Fibroblast of skin of left biceps (primary cell): ENCODE measurements around the gene MALT1.
"Not testable (repeated sequence)": the region's sequence is repeated elsewhere in the genome, so short reads cannot be mapped to it uniquely, and the experiment has no call there.

Experiments used
- DNase-seq, 2 experiments: peaks; one replicate each; pipeline ENCODE4 v3.0.0-alpha.2; 2013; ENCODE audit warnings: low read depth in 2 of 2

The MALT1 gene

DNA sequence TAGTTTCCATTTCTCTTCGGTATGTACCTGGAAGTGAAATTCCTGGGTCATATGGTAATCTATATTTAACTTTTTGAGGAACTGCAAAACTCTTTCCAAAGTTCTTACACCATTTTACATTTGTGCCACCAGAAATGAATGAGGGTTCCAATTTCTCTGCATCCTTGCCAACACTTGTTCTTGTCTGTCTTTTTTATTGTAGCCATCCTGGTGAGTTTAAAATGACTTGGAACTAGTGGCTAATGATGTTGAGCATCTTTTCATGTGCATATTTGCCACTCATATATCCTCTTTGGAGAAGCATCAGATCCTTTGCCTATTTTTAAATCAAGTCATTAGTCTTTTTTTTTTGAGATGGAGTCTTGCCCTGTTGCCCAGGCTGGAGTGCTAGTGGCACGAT is 59.4 kb downstream of the MALT1 start:
- DNase-seq, result no peak

DNA sequence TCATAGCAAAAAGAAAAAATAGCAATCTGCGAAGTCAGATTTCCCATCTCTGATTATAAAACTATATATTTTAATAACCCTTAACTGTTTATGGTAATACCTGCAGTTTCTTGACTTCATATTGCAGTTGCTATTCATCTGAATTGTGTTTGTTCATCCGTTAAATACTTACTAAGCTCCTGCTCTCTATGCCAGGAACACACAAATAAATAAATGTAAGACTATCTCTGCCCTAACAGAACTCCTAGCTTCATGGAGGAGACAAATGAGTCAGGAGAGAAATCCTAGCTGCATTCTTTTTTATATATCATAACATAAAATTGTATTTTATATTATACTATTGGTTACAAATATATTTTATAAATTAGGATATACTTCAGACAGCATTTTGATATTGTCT is 61.2 kb downstream of the MALT1 start:
- no peak for DNase-seq

DNA sequence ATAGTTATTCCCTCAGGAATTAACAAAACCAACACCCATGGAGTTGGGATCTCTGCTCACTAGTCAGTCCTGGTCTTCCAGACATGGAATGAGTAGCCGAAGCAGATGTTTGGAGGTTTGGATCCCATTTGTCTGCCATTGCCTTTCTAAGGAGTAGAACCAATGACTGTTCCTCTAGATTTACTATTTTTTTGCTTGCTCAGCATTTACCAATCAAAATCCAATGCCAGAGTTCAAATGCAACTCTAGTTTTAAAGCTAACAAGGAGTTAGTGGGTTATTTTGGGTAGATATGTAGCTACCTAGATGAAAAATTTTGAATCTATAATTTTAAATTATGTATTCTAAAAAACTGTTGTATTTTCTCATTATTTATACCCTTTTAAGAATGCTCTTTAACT is 62.6 kb downstream of the MALT1 start:
- DNase-seq, result no peak

DNA sequence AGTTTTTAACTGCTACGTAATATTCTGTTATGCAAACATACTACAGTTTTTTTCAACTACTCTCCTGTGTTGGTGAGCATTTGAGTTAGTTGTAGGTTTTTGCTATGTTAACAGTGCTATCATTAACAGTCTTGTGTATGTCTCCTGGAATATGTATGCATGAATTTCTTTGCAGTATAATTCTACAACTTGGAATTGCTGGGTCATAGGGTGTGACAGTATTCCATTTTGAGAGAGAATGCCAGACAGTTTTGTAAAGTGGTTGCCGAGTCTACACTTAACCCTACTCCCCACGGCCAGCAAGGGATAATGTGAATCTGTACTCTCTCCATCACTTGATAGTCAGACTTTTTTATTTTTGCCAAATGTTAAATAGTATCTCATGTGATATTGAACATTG is 67.1 kb downstream of the MALT1 start:
- no peak for DNase-seq

DNA sequence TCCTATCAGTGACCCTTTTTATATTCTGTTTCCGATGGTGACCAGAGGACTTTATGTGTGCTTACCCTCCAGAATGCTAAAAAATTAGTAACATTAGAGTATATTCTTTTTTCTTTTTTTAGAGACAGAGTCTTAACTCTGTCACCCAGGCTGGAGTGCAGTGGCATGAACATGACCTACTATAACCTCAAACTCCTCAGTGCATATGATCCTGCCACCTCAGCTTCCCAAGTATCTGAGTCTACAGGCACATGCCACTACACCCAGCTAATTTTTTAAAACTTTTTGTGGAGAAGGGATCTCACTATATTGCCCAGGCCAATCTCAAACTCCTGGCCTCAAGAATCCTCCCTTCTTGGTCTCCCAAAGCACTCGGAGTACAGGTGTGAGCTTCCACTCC is 74.6 kb downstream of the MALT1 start:
- no peak for DNase-seq

DNA sequence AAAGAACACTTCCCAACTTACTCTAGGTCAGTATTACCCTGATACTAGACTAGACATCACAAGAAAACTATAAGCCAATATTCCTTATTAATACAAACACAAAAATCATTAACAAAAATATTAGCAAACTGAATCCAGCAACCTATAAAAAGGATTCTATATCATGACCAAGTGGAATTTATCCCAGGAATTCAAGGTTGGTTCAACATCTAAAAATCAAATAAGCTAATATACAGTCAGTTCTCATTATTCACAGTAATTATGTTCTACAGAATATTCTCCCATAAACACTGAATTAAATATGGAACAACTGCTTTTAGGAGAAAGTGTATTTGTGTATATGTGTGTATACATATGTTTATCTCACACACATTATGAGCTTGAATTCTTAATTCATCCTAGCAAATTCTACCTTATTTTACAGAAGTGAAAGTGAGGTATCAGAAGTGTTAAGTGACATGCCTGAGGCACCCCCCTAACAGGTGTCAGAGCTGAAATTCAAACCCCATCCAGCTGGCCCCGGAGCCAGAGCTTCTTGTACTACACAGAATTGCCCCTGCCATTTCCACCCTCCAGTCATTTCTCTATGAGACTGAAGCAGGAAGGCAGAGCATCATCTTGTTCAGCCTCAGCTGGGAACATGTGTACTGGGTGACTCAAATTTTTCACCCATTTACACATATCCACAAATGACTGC is 77.8 kb downstream of the MALT1 start:
- no peak for DNase-seq

DNA sequence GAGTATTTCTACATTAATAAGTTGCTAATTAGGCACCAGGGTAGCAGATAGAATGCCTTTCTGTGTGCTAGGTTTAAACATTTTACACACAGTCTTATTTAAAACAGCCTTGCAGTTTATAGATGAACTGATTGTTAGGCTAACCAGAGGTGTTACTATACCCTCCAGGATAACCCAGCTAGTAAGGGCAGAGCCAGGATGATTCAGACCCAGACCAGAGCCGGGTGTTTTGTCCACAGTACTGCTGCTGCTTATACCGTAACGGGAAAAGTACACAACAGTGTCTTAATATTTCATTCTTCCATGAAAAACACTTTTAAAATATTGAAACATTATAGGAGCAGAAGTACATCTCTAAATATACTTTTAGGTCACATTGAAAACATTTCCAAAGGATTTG is 82.7 kb downstream of the MALT1 start:
- no peak for DNase-seq

DNA sequence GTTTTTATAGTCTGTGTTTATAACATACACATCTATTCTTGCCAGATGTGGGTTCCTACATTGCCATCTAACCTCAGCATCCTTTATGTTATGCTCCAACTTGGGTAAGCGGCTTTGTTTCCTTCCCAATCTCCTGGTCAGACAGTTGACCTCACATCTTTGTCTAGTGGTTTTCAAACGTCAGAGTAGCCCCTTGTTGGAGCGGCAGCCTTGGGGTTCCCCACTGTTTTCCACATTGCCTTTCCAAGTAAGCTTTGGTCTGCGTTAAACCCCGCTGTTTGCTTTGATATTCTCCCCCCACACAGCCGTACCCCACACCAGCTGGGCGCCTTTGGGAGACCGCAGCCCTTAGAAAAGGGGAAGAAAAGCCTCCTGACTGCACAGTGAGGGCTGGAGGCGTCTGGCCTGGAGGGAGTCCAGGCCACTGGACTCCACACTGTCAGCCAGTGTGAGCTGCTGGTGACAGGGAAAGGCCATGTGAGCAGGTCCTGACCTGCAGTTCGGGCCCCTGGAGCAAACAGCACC is 83.3 kb downstream of the MALT1 start:
- DNase-seq, result no peak

DNA sequence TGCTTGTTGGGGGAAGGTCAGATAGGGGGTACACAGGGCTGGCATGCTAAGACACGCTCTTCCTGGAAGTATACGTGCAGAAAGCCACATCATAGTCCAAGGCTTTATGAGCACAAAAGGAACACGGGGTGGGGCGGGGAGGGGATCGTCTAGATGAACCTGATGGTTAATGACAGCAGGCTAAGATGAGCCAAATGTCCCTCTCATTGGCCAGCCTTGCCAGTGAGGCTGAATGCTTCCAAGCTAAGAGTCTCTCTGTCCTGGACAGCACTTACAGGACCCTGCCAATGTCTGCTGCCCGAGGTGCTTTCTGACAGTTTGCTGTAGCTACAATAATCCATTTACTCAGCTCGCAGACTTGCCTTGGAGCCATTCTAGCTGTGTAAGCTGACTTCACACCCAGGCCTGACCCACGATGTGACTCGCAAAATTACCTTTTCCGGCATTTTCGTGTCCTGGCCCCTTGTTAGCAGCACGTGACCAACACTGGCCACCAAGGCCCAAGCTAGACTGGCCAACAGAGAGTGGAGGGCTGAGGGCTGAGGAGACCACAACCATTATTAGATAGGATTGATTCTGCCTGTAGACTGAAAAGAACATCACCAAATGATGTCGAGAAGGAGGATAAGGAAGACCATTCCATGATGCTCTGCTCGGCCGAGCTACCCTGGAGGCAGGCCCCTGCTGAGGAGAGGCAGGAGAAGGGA is 84.2 kb downstream of the MALT1 start:
- no peak for DNase-seq

DNA sequence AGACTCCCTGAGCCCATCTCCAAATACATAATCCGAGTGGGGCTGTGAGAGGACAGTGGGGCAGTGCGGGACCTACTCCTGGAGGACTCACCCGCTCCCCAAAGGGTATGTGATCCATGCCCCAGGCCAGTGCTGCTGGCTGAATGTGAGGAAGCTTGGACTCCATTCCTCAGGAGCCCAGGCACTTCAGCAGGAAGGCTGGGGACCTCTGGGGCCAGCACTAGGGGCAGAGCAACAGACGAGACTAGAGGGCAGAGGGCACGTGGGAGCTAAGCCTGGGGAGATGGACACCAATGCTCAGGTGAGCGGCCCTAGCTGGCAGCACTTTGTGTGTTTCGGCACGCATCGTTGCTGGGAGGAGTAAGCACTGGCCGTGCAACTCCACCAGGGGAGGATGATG is 84.9 kb downstream of the MALT1 start:
- no peak for DNase-seq

DNA sequence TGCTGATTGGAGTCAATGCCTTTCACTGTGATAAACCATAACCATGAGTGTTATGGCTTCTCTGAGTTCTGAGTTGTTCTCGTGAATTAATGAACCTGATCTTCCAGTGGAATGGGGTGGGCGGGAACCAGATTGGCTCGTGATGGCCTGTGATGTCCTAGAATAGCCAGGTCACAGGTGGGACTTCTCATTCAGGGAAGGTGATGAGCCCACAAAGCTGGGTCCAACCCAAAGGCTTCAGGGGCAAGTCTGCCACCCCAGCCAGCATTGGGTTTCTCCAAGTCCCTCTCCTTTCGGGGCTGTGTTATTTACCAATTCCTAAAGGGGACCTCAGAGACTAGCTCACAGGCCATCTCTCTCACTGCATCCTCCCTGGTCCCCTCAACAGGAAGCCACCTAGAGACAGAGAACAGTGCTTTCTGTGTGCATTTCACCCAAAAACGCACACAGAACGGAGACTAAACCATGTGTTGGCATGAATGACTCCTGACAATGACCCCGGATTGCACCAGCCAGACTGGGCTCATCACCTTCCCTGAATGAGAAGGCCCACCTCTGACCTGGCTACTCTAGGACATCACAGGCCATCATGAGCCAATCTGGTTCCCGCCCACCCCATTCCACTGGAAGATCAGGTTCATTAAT is 85.5 kb downstream of the MALT1 start:
- no peak for DNase-seq

DNA sequence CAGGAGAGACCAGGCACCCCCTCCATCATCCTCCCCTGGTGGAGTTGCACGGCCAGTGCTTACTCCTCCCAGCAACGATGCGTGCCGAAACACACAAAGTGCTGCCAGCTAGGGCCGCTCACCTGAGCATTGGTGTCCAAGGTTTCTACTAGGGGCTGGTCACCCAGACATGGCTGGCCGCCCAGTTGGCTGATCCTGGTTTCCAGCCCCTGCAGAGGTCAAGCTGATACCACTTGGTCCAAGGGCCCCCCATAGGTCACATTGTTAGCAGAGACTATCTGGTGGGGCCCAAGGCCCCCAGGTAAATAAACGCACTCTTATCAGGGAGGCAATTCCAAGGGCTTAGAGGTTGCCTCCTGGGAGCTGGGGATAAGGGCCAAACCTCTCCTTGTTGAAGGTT is 86.1 kb downstream of the MALT1 start:
- DNase-seq, result not testable (repeated sequence)

DNA sequence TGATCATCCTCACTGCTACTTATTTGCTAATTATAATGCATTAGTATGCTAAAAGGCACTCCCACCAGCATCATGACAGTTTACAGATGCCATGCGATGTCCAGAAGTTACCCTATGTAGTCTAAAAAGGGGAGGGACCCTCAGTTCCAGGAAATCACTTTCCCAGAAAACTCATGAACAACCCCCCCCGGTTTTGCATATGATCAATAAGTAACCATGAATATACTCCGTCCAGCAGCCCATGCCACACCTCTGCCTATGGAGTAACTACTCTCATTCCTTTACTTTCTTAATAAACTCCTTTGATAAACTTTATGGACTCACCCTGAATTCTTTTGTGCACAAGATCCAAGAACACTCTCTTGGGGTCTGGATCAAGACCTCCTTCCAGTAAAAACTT is 86.8 kb downstream of the MALT1 start:
- DNase-seq, result no peak

DNA sequence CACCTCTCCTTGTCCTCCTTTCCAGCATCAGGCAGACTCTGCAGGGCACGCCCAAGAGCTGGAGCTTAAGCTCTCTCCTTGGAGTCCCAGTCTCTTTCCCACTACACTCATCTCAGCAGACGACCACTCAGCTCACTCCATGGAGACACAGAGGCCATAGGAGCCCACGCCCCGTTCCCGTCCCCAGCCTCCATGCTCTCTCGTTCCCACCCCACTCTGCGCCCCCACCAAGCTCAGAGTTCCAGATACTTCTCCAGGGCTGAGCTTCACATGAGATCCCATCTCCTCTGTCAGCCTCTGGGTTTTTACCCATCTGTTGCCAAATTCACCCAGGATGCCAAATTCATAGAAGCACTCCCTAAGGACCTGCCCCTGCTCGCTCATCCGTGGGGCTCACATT is 87.3 kb downstream of the MALT1 start:
- no peak for DNase-seq

DNA sequence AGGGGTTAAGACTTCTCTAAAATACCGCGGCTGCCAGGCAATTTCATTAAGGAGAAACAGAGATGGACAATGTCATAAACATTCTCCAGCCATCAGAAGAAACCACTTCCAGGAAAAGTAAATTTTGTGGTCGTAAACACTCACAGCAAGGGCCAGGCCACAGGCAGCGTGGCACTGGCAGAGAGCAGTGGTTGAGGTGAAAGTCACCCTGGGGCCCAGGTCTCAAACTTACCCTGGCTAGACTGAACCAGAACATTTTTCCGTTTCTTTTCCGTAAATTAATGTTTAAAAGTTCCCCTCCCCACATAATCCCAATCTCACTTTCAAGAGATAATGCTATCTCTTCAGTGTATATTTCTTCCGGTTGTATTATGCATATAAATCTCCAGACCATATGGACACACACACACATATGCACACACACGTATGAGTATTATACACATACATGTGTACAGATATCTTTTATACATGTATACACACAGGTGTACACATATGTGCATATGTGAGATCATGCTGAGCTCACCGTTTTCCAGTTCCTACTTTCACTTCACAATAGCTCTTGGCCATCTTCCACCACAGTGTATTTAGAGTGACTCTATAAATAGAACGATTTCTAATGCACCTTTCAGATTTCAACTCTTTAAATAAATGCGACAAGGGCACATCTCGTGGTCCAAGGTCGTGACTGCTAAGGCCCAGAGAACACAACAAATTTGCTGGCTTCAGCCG is 90.1 kb downstream of the MALT1 start:
- no peak for DNase-seq

DNA sequence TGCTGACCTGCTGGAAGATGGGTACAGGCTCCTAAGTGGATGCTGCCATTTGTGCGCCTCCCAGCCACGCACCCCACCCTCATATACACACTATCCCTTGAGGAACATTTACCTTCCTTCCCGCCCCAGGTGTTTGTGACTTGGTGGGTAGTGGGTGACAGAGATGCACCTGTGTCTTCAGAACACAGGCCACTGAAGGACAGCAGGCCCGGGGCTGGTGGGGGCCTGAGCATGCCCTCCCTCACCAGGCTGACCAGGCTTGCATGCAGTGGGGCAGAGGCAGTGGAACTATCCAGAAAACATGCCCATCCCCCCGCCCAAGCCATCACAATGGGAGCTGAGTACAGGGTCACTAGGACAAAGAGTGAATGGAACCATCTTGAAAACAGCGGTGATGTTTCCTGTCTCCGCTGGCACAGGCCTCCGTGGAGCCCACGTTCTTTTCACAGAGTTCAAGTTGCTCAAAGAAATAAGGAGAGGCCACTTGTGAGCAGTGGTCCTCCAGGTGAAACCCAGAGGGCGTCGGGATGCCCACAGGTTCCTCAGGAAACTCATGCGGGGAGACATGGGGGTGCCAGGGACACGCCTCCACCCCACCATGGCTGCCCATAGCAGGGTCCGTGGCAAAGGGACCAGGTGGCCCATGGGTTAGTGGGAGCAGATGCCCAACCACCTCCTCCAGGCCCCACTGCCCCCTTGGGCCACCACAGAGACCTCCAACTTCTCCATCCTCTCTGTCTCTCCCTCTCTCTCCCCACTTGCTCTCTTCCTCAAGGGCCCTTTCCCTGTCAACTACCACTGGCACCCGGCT is 90.9 kb downstream of the MALT1 start:
- DNase-seq, result no peak

DNA sequence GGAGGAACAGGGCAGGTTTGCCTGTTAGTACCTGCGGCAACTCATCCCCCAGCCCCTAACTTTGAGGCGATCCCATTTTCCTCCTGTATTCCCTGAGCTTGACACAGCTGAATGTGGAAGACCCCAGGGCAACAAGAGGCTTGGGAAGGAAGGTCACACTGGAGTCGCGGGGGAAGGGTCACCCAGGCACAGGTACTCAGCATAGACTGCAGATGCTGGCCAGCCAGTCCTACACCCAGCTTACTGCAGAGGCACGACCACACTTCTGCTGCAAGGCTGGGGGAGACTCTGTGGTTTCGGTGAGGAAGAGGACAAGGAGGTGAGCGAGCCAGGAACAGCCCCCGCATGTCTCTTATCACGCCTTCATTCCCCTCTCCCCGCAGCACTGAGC is 91.5 kb downstream of the MALT1 start:
- DNase-seq, result no peak

DNA sequence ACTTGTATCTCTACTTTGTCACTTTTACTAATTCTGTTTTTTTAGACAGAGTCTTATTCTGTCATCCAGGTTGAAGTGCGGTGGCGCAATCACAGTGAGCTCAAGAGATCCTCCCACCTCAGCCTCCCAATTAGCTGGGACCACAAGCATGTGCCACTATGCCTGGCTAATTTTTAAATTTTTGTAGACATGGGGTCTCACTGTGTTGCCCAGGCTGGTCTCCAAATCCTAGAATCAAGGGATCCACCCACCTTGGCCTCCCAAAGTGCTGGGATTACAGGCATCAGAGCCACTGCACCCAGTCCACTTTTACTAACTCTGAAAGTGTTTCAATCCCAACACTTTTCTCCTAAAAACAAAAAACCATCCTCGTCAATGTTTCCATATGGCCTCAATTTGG is 94.9 kb downstream of the MALT1 start:
- DNase-seq, result no peak

DNA sequence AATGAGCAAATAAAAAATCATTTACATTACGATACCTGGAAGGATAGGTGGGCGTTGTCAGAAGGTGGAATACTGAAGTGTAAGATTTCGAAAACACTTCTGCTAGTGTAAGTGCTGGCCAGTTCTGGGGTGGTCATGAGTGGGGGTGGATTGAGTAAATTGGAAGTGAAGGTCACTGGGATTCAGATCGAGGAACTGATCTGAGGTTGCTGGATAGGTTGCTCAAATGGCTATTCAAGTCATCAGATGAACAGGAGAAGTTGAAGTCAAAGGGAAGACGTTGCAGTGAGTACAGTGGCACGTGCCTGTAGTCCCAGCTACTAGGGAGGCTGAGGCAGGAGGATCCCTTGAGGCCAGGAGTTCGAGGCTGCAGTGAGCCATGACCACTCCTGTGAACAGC is 95.7 kb downstream of the MALT1 start:
- no peak for DNase-seq

DNA sequence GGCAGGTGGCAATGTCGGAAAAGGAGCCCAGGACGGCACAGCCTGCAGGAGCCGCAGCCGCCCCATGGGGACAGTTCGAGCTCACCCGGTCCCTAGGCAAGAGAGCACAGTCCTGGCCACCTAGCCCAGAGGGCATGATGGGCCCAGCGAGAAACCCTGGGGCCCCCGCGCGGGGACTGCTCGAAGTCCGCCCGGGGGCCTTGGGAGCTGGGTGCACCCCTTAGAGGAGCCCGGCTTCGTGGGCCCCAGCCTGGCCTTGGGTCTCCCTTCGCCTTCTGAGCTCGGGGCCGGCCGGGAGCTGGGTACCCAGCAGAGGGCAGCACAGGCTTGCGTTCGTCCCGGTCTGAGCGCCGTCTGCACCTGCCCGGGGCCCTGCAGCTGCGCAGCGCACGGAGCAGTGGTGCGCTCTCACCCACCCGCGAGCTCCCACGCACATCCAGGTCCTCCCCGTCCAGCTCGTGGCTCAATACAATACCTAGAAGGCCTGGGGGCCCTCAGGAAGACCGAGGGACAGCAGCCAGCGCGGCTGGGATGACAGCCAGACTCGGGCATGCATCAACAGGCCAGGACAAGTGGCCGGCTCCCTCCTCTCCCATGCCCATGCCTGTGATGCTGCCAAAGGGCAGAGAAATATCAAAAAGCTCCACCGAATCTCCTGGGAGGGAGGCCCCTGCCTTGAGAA is 97.2 kb downstream of the MALT1 start:
- DNase-seq, result no peak

DNA sequence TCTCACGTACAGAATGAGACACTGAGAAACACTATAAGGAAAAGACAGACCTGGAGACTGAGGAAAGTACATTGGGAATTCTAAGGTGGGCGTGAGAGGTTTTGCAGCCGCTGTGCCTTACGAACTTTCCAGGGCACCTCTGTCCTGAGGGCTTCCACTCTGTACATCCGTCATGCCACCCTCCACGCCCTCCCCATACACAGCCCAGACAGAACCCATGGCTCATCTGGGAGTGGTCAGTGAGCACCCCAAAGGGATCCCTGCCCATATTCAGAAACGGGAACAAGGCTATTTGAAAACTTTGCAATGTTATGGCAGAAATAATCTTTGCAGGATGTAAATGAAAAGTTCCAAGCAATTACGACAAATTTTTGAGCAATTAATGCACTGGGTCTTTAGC is 98.1 kb downstream of the MALT1 start:
- no peak for DNase-seq
